Bone marrow (tissue), 2 donors: ENCODE data around the gene C12orf42.

Source experiments
- DNase-seq, 2 donors: peaks; one replicate each; lab custom pipeline; 2025; lab: John Stamatoyannopoulos, UW

C12orf42 gene

DNA sequence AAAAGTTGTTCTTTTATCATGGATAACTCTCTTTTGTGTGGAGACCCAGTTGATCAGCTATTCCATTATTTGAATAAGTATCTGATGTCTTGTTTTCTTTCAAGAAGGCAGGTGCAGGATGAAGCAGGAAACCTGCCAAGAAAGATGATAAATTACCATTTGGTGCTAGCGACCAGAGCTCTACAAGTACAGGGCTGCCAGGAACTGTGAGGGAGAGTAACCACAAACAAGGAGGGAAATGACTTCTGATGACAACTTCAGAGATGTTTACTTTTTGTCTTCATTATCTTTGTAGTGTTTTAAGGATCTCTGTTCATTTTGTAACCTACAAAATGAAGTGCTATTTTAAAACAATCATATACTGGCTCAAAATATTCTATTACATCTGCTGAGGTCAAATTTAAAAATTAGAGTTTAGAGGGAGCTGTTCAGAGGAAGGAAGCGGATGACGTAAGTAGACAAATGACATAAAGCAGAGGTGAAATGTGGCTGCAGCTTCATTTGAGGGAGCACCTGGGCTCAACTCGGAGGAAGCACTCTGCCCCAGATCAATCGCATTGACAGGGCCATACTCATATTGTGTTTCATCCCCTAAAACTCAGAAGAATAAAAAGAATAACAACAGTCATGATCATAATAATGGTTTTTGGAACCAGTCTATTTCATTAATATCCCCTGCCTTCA is 226.8 kb downstream of the C12orf42 start:
- no peak for DNase-seq

DNA sequence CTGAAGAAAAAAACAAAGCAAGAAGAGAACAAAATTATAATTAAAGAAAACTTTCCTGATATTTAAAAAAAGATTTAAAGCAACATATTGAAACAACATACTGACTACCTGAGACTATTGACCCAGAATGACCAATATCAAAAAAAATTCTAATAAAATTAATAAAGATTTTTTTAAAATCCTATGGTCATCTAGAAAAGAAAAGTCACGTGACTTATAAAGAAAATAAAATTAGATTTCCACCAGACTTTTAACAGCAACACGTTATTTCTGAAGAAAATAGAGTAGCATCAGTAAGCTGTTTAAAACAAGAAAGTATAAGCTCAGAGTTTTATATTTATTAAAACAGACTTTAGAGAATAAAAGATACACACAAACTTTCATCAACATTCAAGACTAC is 238.0 kb downstream of the C12orf42 start:
- DNase-seq, result no peak
